Left lobe of liver (tissue), 2 donors: ENCODE measurements around the gene AQP12B. TPM values are rescaled to one million over a fixed set of nuclear protein-coding genes. Genes with fewer than 3 reads are reported as not detected.
"Not testable (repeated sequence)": the region's sequence is repeated elsewhere in the genome, so short reads cannot be mapped to it uniquely, and the experiment has no call there.

Source experiments
- ATAC-seq: fragments of 200-7000 bp; cut with Tn5 transposase; one replicate; pipeline ENCODE4 v1.9.1; 2020; ENCODE audit warnings: mild to moderate bottlenecking, moderate library complexity
- DNase-seq: peaks from one replicate; pipeline ENCODE4 v3.0.0-alpha.2; 2020; ENCODE audit warnings: low spot score
- total RNA-seq: library from RNA; stranded (reverse); gene quantifications from one replicate; pipeline ENCODE4 v1.2.1, GENCODE V29; 2021
- donor health status: DM: no; HTN: no; CAD: no; lungs with moderate emphysema.
- donor health status: DM: no; HTN: yes; CAD: no.

Gene AQP12B
- total RNA-seq, 1 donor from 2014 or later: not detected

- DNase-seq (no peak), ATAC-seq (no peak)
Observed at GRCh38 chr2:240686460-240686859, 3.8 kb upstream of the AQP12B start.

DNA sequence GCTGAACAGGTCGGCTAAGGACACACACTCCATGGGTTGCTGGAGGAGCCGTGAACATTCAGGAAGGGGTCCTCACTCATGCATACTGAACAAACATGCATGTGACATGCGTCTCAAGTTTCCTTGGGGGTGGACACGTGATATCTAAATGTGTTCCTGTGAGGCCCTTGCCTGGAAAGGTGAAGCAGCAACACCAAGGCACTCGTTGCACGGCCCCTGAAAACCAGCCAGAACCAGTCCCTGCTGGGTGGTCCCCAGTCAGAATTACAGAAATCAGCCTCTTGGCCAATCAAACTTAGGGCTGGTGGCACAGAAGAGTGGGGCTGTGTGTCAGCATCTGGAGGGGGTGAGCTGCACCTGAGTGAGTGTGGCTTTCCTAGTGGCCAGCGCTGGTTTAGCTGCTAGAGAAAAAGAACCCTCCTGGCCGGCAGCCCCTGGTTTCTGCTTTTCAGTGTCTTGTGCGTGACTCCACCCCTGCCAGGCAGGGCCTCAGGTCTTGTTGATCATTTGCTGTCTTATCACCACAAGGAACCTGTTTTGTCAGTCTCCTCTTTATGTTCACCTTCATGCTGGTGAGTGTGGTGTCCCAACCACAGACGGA, 3.2 kb upstream of the AQP12B start:
- no peak for ATAC-seq
- DNase-seq: no peak

DNA sequence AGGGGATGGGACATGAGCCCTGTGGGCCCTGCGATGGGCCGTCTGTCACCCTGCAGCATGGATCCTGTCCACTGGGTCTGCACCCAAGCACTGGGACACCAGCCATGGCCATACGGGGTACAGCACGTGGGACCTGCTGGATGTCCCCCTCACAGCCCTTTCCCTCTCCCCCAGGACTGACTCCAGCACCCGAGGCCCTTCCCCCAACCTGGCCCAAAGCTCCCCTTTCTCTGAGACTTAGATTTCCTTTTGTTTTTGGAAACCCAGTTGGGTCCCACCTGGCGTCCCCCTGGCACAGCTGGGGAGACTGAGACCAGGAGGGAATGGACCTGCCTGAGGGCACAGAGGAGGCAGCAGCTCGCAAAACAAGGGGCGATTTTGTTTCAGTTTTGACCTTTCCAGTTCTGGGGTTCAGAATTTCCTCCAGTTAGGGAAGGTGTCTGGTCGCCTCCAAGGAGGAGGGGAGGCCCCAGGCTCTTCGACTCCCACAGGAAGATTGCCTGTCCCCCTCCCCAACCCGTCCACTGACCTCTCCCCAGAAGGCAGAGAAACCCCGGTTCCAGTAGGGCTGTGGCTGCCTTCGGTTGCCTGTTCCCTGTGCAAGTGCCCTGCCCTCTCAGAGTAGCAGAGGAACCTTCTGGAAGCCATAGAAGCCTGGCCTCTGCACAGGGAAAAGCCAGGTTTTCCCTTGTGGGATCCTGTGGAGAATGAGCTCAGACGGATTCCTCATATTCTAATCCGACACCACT, 1.5 kb upstream of the AQP12B start:
- DNase-seq, ATAC-seq: not testable (repeated sequence)

GRCh38 chr2:240683329-240683979, 769 bp upstream of the AQP12B start:
- ATAC-seq, DNase-seq: not testable (repeated sequence)

DNA sequence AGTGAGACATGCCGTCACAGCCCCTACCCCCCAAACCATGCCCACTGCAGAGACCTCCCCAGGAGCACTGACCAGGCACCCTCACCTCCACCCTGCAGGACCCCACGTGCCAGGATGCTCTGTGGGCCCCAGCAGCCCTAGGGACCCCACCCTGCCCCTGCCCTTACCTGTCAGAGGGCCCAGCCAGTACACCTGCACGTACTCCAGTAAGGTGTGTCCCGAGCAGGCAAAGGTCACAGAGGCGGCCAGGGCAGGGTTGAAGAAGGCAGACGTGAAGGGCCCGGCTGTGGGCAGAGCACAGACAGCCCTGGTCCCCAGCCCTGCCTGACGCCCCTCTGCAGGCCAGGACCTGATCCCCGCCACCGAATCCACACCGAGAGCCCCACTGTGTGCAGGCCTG, 2.5 kb downstream of the AQP12B start:
- not testable (repeated sequence) for ATAC-seq, DNase-seq

DNA sequence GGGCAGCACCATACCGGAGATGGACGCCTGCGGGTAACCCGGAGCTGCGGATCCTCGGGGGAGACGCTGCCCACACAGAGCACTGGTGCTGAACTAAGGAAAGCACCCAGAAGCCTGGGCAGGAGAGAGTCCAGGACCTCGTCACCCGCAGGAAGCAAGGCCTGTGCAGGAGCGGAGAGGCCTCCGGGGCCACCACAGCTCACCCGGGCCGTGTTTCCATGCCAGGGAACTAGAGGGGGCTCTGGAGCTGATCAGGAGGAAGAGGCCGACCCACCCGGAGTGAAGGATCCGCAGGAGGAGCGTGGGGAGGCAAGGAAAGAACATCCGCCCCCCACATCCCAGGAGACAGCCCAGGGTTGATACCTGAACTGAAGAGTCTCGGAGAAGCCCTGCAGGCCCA, 3.8 kb downstream of the AQP12B start:
- DNase-seq, ATAC-seq: not testable (repeated sequence)

DNA sequence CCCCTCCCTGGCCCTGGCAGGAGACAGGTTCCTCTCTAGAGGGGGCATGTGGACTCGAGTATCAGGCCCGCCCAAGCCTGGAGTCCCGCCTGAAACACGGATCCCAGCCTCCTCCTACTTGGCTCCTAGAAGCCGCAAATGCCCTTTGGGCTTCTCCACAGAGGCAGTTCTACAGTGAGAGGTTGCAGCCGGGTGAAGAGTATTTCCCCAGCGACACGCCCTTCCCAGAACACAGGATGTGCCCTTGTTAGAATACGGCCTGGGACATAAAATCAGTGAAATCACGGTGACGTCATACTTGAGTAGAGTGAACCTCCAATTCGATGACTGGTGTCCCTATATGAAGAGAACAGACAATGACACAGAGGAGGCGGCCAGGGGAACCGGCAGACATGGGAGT, 4.6 kb downstream of the AQP12B start:
- not testable (repeated sequence) for DNase-seq
- ATAC-seq: peak; percentile 7

DNA sequence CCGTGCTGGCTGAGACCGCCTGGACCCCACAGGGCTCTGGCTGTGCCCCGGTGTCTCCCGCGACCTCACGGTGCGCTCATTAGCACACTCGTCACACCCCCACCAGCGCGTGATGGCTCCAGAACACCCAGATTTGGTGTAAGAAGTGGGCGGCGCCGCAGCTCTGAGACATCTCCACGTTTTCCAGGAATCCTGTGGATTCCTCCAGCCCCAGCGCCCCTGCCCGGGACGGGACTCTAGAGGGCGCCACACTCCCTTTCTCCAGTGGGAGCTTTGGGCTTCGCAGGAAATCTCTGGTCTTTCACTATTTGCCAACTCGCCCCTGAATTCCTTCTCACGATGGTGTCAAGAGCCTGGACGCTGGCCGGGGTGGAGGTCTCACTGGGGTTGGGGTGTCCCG, 7.3 kb downstream of the AQP12B start:
- ATAC-seq: peak; percentile 43
- DNase-seq: not testable (repeated sequence)

- not testable (repeated sequence) for ATAC-seq, DNase-seq
Observed at GRCh38 chr2:240674461-240675184, 8.1 kb downstream of the AQP12B start.

DNA sequence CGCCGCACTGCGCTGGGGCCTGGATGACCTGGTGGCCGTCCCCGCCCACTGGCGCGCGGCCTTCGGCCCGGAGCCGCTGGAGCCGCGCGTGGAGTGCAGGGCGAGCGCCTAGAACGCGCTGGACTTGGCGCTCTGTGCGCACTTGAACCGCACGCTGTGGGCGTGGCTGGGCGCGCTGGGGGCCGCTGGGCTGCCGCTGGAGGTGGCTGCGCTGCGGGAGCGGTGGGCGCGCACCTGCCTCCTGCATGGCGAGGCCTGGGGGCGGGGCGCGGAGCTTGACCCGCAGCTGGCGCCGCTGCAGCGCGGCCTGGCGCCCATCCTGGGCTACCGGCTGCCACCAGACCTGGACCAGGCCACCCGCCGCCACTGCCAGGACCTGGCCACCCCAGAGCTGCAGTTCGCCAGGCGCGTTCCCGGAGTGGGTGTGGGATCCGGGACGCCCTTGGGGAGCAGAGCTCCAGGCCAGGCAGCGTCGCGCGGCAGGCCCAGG, 9.9 kb downstream of the AQP12B start:
- DNase-seq: no peak

DNA sequence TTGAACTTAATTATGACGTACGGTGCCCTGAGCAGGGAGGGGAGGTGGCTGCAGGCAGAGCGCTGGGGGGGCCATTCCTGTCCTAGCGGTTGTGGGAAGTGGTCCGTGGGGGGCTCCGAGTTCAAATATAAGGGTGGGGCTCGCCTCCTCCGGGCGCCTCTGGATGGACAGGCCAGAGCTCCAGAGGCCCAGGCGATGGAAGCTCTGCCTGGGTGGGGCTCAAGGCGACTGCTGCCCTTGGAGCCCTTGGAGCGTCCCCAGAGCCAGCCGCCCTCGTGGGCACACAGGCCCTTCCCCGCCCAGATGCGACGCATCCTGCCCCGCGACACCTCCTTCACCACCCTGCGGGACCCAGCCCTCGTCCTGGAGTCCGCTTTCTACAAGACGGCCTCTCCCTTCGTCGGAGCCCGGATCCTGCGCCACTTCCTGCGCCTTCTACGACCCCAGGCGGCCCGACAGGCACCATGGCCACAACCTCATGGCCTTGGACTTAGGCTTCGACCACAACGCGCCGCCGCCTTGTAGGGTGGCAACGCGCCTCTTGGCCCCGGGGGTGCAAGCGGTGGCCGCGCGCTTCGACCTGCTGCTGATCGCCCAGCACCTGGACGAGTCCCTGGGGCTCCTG, 10.5 kb downstream of the AQP12B start:
- ATAC-seq: no peak
- no peak for DNase-seq

More for the DNA sequence above, 9.9 kb downstream of the AQP12B start:
- peak; percentile 69 for ATAC-seq

DNA sequence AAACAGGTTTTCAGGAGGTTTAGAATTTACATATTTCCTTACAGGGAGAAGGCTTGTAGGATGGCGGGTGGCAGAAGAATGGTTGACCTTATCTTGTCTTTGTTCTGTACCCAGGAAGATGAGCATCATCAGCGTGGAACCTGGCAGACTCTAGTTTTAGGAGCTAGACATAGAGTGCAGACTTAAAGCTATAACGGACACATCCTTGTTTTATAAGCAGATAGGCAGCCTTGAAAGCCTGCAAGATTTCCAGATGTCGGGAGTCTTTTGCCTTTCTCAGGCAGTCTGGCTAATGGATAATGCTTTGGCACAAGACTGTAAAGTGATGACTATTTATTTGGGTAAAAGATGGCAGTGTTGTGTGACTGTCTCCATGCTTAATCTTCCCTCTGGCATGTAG, 11.7 kb downstream of the AQP12B start:
- ATAC-seq (no peak), DNase-seq (no peak)

DNA sequence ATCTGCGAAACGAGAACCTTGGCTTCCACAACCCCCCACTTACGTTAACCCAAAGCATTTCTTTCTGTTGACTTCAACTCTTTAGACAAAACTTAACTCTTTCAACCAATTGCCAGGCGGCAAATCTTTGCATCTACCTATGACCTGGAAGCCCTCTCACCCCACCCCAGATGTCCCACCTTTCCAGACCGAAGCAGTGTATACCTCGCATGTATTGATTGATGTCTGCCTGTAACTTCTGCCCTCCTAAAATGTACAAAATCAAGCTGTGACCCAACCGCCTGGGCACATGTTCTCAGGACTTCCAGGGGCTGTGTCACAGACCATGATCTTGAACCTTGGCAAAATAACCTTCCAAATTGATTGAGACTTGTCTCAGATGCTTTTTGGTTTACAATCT, 12.3 kb downstream of the AQP12B start:
- no peak for ATAC-seq
- no peak for DNase-seq

DNA sequence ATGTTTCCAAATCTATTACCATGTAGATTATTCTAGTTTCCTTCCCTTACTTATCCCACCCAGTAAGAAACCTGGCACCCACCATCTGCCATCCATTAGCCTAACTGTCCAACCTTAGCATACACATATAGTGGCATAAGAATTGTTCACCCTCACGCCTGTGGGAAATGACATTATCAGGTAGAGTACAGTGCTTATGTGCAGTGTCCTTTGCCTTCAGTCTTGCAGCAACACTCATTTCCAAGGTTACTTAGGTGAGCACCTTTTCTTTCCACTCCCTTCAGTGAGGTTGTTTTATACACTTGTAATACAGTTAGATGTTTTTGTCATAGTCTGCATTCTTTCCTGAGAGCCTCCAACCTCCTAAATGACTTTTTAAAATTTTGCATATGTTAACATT, 18.1 kb downstream of the AQP12B start:
- DNase-seq (no peak), ATAC-seq (no peak)

GRCh38 chr2:240663546-240664190, 19.0 kb downstream of the AQP12B start:
- no peak for ATAC-seq
- DNase-seq: no peak

DNA sequence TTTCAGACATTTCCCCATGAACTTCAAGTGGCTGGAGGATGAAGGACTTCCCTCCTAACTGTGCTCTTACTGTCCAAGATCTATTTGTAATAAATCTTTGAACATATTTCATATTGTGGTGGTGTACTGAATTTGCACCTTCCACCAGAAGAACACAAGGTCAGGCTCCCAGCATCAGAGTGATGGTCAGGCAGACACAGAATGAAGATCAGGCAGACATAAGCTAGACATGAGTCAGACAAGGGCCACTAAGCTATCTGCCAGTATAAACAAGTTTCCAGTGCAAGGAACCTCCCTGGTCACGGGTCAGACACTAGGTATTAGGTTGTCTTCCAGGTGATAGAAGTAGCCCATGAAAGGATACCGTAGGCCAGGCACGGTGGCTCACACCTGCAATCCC, 20.0 kb downstream of the AQP12B start:
- ATAC-seq (no peak), DNase-seq (no peak)

DNA sequence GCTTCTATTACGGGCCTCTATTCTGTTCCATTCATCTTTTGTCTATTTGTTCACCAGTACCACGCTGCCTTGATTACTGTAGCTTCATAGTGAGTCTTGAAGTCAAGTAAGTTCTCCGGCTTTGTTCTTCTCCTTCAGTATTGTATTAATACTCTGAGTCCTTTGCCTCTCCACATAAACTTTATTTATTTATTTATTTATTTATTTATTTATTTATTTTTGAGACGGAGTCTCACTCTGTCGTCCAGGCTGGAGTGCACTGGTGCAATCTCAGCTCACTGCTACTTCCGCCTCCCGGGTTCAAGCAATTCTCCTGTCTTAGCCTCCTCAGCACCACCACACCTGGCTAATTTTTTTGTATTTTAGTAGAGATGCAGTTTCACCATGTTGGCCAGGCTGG, 22.8 kb downstream of the AQP12B start:
- ATAC-seq, DNase-seq: not testable (repeated sequence)

- DNase-seq: no peak
- ATAC-seq: no peak
Observed at GRCh38 chr2:240655931-240656886, 26.5 kb downstream of the AQP12B start.

GRCh38 chr2:240651185-240651584, 31.5 kb downstream of the AQP12B start:
- ATAC-seq: no peak
- DNase-seq: no peak
